Esophagus squamous epithelium (tissue), 5 donors: ENCODE data around the gene ANKUB1. TPM values are rescaled to one million over a fixed set of nuclear protein-coding genes. Genes with fewer than 3 reads are reported as not detected.
A peak's percentile ranks its signal among the peaks of the same experiment; 100 is the strongest.
"Not testable (repeated sequence)": the region's sequence is repeated elsewhere in the genome, so short reads cannot be mapped to it uniquely, and the experiment has no call there.

Source experiments
- DNase-seq: peaks from one replicate; lab custom pipeline; 2025; lab: John Stamatoyannopoulos, UW
- H3K27ac ChIP-seq, 4 donors: fragments of 200-600 bp; sonication (generic); one replicate each; pipeline ENCODE4 v1.5.1; 2016 to 2019; ENCODE audit warnings: mild to moderate bottlenecking in 1 of 4
- H3K27me3 ChIP-seq, 4 donors: fragments of 200-600 bp; sonication (generic); 1 replicate in 3 of 4; 2 replicates in 1 of 4; pipeline versions ENCODE4 v1.5.1 to v1.6.0; 2017 to 2021; ENCODE audit warnings: antibody characterized with exemption in 1 of 4
- H3K36me3 ChIP-seq, 3 donors: fragments of 200-600 bp; sonication (generic); one replicate each; pipeline ENCODE4 v1.5.1; 2016 to 2019
- H3K4me1 ChIP-seq, 3 donors: fragments of 200-600 bp; sonication (generic); one replicate each; pipeline ENCODE4 v1.5.1; 2017 to 2019
- H3K4me3 ChIP-seq, 4 donors: fragments of 200-600 bp; sonication (generic); 1 replicate in 3 of 4; 2 replicates in 1 of 4; pipeline ENCODE4 v1.5.1; 2016 to 2019; ENCODE audit warnings: mild to moderate bottlenecking in 2 of 4, moderate library complexity in 1 of 4
- H3K9me3 ChIP-seq, 3 donors: fragments of 200-600 bp; sonication (generic); one replicate each; pipeline ENCODE4 v1.5.1; 2016 to 2019
- POLR2A ChIP-seq, 4 donors: fragments of 450-650 bp; IDR thresholded peaks; one replicate each; pipeline ENCODE4 v1.6.1; 2017; ENCODE audit warnings: antibody characterized with exemption in 4 of 4, mild to moderate bottlenecking in 4 of 4, moderate library complexity in 3 of 4
- WGBS, 2 donors: methylation state at CpG; one replicate each; pipeline ENCODE4 v1.1.5; 2018; 5-methylcytosine and 5-hydroxymethylcytosine counted together
- intact Hi-C: fragments of 100-400 bp; cut with DNase I; formaldehyde crosslinking; loops from one replicate; pipeline ENCODE4 v1.15.0; 2022
- total RNA-seq, 4 donors: library from RNA; depleted of rRNA; stranded (reverse); fragments of >200 nt; gene quantifications; one replicate each; pipeline ENCODE4 v1.1.0, GENCODE V29; 2016
- TF ChIP-seq, protein P1 (sequence below), 6 experiments: fragments of 450-650 bp in 4 of 6; fragments of 200-600 bp in 2 of 6; sonication (generic) in 2 of 6; IDR thresholded peaks; one replicate each; pipeline ENCODE4 v1.5.1; 2016 to 2019; ENCODE audit warnings: antibody characterized with exemption in 6 of 6, mild to moderate bottlenecking in 4 of 6, moderate library complexity in 4 of 6
- donor health status: DM: yes; HTN: yes; CAD: no.

ANKUB1 gene, protein sequence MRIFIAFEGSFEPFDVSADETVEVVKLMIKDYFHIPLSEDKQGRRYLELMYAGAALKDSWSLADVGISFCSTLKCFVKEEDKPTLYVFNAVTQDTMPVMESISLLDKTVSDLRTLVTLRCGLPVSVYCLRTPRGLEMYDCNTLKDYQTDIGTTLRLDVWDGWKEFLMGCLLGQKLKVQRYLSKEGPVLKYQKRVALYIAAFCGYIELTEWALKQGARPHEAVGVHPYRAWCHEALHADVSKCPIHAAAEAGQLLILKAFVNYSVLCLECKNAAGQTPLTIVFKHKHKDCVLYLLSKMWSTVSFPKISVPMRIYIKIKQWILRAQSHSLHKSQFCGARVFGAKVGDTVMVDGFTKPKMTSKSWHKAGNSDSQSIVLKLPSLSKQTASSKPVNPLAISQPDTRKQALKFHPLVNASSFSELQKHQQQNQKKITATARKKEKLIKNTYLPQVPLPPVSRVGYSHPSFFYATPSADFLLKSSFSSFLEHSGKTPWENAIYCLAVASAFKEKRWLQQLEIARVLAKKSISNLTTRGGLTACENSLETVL
- not detected for total RNA-seq

DNA sequence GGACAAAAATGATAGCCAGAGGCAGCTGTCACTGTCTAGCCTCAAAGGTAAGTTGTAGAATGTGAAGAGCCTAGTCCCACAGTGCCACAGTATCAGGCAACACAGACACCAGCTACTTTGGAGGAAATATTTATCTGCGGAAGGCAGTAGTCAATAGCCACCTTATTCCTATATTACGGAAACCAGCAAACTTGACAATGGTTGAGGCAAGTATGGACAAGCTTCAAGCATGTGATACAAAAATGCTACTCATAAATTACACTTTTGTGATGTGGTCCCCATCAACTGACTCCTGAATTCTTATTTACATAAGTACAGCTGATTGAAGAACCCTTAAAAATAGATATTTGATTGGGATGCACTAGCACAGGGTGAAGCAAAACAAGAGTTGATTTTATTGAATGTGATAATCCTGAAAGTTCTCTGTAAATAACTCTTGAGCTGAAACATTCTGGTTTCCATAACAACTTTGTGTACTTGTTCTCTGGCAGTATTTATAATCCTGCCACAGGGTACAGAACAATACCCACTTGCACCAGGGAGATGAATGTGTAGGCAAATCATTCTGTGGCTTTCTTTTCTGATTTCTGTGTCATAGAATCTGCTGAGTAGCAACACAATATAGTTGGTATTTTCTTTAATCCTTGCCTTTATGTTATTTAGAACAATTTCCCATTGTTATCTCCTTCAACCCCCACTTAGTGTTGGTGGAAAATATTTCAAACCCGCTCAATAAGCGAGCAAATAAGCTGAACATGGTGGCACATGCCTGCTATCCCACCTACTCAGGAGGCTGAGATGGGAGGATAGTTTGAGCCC is at the start of gene ANKUB1:
ANKUB1 (minus strand) TSS at position 103 of the 819 bp plus-strand sequence. CDS start 188 bp downstream, outside the sequence.
- no peak for DNase-seq
- no peak within 1 kb of the TSS for H3K27ac ChIP-seq
- intact Hi-C loops = no loop called here
- no peaks in the 10 kb centered on the region for H3K27me3 ChIP-seq
- TF ChIP-seq, protein P1, sequence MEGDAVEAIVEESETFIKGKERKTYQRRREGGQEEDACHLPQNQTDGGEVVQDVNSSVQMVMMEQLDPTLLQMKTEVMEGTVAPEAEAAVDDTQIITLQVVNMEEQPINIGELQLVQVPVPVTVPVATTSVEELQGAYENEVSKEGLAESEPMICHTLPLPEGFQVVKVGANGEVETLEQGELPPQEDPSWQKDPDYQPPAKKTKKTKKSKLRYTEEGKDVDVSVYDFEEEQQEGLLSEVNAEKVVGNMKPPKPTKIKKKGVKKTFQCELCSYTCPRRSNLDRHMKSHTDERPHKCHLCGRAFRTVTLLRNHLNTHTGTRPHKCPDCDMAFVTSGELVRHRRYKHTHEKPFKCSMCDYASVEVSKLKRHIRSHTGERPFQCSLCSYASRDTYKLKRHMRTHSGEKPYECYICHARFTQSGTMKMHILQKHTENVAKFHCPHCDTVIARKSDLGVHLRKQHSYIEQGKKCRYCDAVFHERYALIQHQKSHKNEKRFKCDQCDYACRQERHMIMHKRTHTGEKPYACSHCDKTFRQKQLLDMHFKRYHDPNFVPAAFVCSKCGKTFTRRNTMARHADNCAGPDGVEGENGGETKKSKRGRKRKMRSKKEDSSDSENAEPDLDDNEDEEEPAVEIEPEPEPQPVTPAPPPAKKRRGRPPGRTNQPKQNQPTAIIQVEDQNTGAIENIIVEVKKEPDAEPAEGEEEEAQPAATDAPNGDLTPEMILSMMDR (IDR thresholded peaks at IDR 0.05) = no peak
- TF ChIP-seq POLR2A (IDR thresholded peaks at IDR 0.05) = no peak
- no peaks in the 10 kb centered on the region for H3K4me1 ChIP-seq
- H3K9me3 ChIP-seq = no peaks in the 10 kb centered on the region
- H3K36me3 ChIP-seq = no peaks in the 10 kb centered on the region
- no peak within 1 kb of the TSS for H3K4me3 ChIP-seq
- WGBS, 2 donors = 68 to 81% methylated on average over 4 of the region's 4 CpGs

DNA sequence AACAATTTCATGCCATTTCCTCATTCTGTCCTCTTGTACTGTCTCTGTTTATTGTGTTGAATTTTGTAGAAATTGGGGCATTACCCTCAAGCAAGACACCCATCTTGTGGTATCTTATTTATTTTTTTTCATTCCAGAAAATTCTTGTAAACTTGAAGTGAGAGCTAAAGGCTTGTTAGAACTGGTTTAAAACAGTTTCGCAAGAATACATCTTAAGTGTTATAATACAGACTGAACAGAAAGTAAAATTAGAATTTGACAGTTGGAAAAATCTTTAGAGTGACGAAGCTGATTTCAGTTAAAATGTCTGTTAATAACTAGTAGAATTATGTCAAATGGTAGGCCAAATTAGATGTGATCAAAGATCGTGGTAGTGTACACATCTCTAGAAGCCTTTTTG is 47.5 kb upstream of the ANKUB1 start:
- H3K36me3 ChIP-seq = peaks cover 0 to 14% (median 0%) of the 10 kb centered on the region in 3 donors
- intact Hi-C loops = no loop called here
- H3K27me3 ChIP-seq = no peaks in the 10 kb centered on the region
- peaks cover 0 to 14% (median 9%) of the 10 kb centered on the region in 3 donors for H3K9me3 ChIP-seq
- TF ChIP-seq, protein P1 (IDR thresholded peaks at IDR 0.05) = no peak
- TF ChIP-seq POLR2A (IDR thresholded peaks at IDR 0.05) = no peak
- peak overlapping the region in 1 of 4 donors; percentile 63 for H3K27ac ChIP-seq
- H3K4me1 ChIP-seq = peaks cover 0 to 46% (median 14%) of the 10 kb centered on the region in 3 donors
- no peak overlapping the region for H3K4me3 ChIP-seq
- no peak for DNase-seq
- WGBS, 2 donors = 45 to 53% methylated on average over 3 of the region's 3 CpGs

DNA sequence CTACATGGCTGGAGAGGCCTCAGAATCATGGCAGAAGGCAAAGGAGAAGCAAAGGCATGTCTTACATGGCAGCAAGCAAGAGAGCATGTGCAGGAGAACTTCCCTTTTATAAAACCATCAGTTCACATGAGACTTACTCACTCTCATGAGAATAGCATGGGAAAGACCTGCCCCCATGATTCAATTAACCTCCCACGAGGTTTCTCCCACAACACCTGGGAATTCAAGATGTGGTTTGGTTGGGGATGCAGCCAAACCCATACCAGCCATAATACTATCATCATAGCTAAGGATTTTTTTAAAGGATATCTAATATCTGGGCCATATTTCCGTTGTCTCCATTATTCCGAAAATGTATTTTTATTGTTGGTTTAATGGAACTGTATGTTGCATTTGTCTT is 47.1 kb upstream of the ANKUB1 start:
- intact Hi-C loops, H3K4me3 ChIP-seq, H3K27me3 ChIP-seq, DNase-seq: not testable (repeated sequence)
- peaks cover 0 to 17% (median 9%) of the 10 kb centered on the region in 3 donors for H3K9me3 ChIP-seq
- H3K4me1 ChIP-seq = peaks cover 0 to 41% (median 14%) of the 10 kb centered on the region in 3 donors
- 75 to 89% methylated on average over 3 of the region's 3 CpGs for WGBS, 2 donors
- H3K27ac ChIP-seq = peak overlapping the region in 1 of 4 donors; percentile 63
- peaks cover 0 to 14% (median 0%) of the 10 kb centered on the region in 3 donors for H3K36me3 ChIP-seq

DNA sequence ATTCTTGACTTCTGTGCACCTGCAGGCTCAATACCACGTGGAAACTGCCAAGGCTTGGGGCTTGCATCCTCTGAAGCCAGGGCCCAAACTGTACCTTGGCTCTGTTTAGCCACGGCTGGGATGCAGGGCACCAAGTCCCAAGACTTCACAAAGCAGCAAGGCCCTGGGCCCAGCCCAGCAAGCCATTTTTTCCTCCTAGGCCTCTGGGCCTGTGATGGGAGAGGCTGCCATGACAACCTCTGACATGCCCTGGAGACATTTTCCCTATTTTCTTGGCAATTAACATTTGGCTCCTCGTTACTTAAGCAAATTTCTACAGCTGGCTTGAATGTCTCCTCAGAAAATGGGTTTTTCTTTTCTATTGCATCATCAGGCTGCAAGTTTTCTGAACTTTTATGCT is 46.1 kb upstream of the ANKUB1 start:
- peaks cover 0 to 14% (median 0%) of the 10 kb centered on the region in 3 donors for H3K36me3 ChIP-seq
- peaks cover 0 to 27% (median 13%) of the 10 kb centered on the region in 3 donors for H3K9me3 ChIP-seq
- peaks cover 0 to 32% (median 14%) of the 10 kb centered on the region in 3 donors for H3K4me1 ChIP-seq
- H3K4me3 ChIP-seq, H3K27me3 ChIP-seq, intact Hi-C loops, H3K27ac ChIP-seq, DNase-seq: not testable (repeated sequence)
- WGBS, 2 donors = 70 to 80% methylated on average over 2 to 3 of the region's 3 CpGs

DNA sequence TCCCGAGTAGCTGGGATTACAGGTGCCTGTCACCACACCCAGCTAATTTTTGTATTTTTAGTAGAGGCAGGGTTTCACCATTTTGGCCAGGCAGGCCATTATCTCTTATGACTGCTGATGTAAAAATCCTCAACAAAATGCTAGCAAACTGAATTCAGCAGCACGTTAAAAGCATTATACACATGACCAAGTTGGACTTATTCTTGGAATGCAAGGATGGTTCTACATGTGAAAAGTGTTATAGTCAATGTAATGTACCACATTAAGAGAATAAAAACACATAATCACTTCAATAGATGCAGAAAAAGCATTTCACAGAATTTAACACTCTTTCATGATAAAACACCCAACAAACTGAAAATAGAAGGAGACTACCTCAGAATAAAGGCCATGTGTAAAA is 40.9 kb upstream of the ANKUB1 start:
- no peaks in the 10 kb centered on the region for H3K4me1 ChIP-seq
- no peaks in the 10 kb centered on the region for H3K27me3 ChIP-seq
- H3K9me3 ChIP-seq = peaks cover 0 to 54% (median 15%) of the 10 kb centered on the region in 3 donors
- peaks cover 0 to 26% (median 0%) of the 10 kb centered on the region in 3 donors for H3K36me3 ChIP-seq
- whole genome bisulfite sequencing, 2 donors = 95 to 98% methylated on average over 1 to 2 of the region's 2 CpGs
- TF ChIP-seq, protein P1 (IDR thresholded peaks at IDR 0.05) = no peak
- no peak for TF ChIP-seq POLR2A (IDR thresholded peaks at IDR 0.05)
- DNase-seq = no peak
- H3K4me3 ChIP-seq = no peak overlapping the region
- H3K27ac ChIP-seq = no peak overlapping the region
- intact Hi-C loops = no loop called here
